Measurements from ENCODE around the gene ARHGEF1. TPM values are rescaled to one million over a fixed set of nuclear protein-coding genes. Genes with fewer than 3 reads are reported as not detected.
A peak's percentile ranks its signal among the peaks of the same experiment; 100 is the strongest.

Gene ARHGEF1
- total and polyA plus RNA-seq, 2 donors (not counting 1 experiment from before 2014, with no cell fraction given) = 646 to 886 TPM

GRCh38 chr19:41930926-41931592 lies 48.1 kb downstream of the ARHGEF1 start:
- WGBS (ENCODE audit: insufficient coverage) = 19% methylated on average over 9 of the region's 17 CpGs
- Histone ChIP-seq H3K27ac (ENCODE audit: low read length in 2 of 2) (no peak overlapping the region), H4K20me1 (ENCODE audit: control insufficient read depth, insufficient read depth, low read length, poor library complexity, severe bottlenecking) (no peaks in the 10 kb centered on the region), H3K9me3 (ENCODE audit: control extremely low read depth in 1 of 3, control insufficient read depth in 2 of 3, insufficient read depth in 1 of 3, low read length in 2 of 3) (no peaks in the 10 kb centered on the region), H3K27me3 (replicated peaks in 1 of 4; ENCODE audit: control extremely low read depth in 1 of 4, control insufficient read depth in 3 of 4, insufficient read depth in 4 of 4, low read length in 3 of 4) (peaks cover 0 to 22% (median 5%) of the 10 kb centered on the region in 4 experiments), H3K79me2 (ENCODE audit: control insufficient read depth, insufficient read depth, low read length) (peaks cover 11% of the 10 kb centered on the region), H3K36me3 (replicated peaks in 1 of 2; ENCODE audit: control extremely low read depth in 1 of 2, control insufficient read depth in 1 of 2, extremely low read depth in 1 of 2, insufficient read depth in 2 of 2, low read length in 1 of 2) (no peaks in the 10 kb centered on the region), H3K9ac (ENCODE audit: low read length) (no peak overlapping the region), H3K4me2 (replicated peaks; ENCODE audit: low read depth, low read length, poor library complexity, severe bottlenecking) (no peak overlapping the region), H2AFZ (ENCODE audit: insufficient read depth, low read depth, low read length, poor library complexity, severe bottlenecking) (no peak overlapping the region), H3K4me3 (ENCODE audit: control extremely low read depth in 1 of 5, extremely low read depth in 1 of 5, insufficient read depth in 1 of 5, low read depth in 2 of 5, low read length in 4 of 5) (no peak overlapping the region), H3K4me1 (ENCODE audit: control insufficient read depth in 2 of 2, insufficient read depth in 2 of 2, low read length in 2 of 2) (peaks cover 56 to 71% of the 10 kb centered on the region in 2 donors)
- CTCF ChIA-PET = interaction anchor here (1.3 to 5.4 kb wide), 8 partner anchors 13 to 138 kb away, joined by 4 to 54 read pairs (median 8); partner anchors contain the start of gene RPS19
- DNase-seq (peak; percentile 57), ATAC-seq (ENCODE audit: low read depth) (no peak)
- Mint-ChIP-seq H3K9me3 (ENCODE audit: insufficient read depth) (no peaks in the 10 kb centered on the region), H3K4me3 (peak overlapping the region; percentile 19), H3K27me3 (peaks cover 5% of the 10 kb centered on the region), H3K4me1 (peaks cover 50% of the 10 kb centered on the region), H3K27ac (peak overlapping the region; percentile 55)
- intact Hi-C loops (cut with micrococcal nuclease) = no loop called here
- POLR2A ChIA-PET = interaction anchor here (0.6 to 1.7 kb wide), 3 partner anchors 15 to 56 kb away, joined by 4 to 7 read pairs (median 5); no protein-coding TSS in a partner anchor
- TF ChIP-seq, protein P1, sequence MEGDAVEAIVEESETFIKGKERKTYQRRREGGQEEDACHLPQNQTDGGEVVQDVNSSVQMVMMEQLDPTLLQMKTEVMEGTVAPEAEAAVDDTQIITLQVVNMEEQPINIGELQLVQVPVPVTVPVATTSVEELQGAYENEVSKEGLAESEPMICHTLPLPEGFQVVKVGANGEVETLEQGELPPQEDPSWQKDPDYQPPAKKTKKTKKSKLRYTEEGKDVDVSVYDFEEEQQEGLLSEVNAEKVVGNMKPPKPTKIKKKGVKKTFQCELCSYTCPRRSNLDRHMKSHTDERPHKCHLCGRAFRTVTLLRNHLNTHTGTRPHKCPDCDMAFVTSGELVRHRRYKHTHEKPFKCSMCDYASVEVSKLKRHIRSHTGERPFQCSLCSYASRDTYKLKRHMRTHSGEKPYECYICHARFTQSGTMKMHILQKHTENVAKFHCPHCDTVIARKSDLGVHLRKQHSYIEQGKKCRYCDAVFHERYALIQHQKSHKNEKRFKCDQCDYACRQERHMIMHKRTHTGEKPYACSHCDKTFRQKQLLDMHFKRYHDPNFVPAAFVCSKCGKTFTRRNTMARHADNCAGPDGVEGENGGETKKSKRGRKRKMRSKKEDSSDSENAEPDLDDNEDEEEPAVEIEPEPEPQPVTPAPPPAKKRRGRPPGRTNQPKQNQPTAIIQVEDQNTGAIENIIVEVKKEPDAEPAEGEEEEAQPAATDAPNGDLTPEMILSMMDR (IDR thresholded peaks at IDR 0.05) = peak; percentile 55
- TF ChIP-seq EZH2 (IDR thresholded peaks at IDR 0.05; ENCODE audit: borderline replicate concordance, insufficient read depth, low read depth, low read length, poor library complexity, severe bottlenecking) = no peak

DNA sequence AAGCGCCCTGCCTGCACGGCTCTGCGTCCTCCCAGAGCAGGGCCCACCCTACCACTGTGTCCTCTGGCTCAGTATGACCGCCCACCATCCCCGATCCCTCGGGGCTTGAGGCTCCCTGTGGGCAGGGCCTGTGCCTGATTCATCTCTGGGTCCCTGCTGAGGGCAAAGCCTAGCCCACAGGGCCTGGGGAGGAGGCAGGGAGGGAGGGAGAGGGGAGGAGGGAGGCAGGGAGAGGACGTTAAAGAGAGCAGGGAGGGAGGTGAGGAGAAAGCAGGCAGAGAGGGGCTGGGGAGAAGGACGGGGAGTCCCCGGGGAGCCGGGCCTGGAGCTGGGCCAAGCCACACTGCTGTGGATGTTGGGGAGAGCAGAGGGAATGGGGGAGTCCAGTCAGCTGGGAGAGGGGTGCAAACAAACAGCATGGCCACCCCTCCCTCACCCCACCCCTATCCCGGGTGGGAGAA lies 49.3 kb downstream of the ARHGEF1 start:
- Histone ChIP-seq H2AFZ (ENCODE audit: insufficient read depth, low read depth, low read length, poor library complexity, severe bottlenecking) (no peak overlapping the region), H3K4me3 (ENCODE audit: control extremely low read depth in 1 of 5, extremely low read depth in 1 of 5, insufficient read depth in 1 of 5, low read depth in 2 of 5, low read length in 4 of 5) (no peak overlapping the region), H3K9ac (ENCODE audit: low read length) (no peak overlapping the region), H3K4me2 (replicated peaks; ENCODE audit: low read depth, low read length, poor library complexity, severe bottlenecking) (no peak overlapping the region), H3K4me1 (ENCODE audit: control insufficient read depth in 2 of 2, insufficient read depth in 2 of 2, low read length in 2 of 2) (peaks cover 50 to 69% of the 10 kb centered on the region in 2 donors), H4K20me1 (ENCODE audit: control insufficient read depth, insufficient read depth, low read length, poor library complexity, severe bottlenecking) (no peaks in the 10 kb centered on the region), H3K36me3 (replicated peaks in 1 of 2; ENCODE audit: control extremely low read depth in 1 of 2, control insufficient read depth in 1 of 2, extremely low read depth in 1 of 2, insufficient read depth in 2 of 2, low read length in 1 of 2) (no peaks in the 10 kb centered on the region), H3K27ac (ENCODE audit: low read length in 2 of 2) (no peak overlapping the region), H3K27me3 (replicated peaks in 1 of 4; ENCODE audit: control extremely low read depth in 1 of 4, control insufficient read depth in 3 of 4, insufficient read depth in 4 of 4, low read length in 3 of 4) (peaks cover 0 to 20% (median 2%) of the 10 kb centered on the region in 4 experiments), H3K9me3 (ENCODE audit: control extremely low read depth in 1 of 3, control insufficient read depth in 2 of 3, insufficient read depth in 1 of 3, low read length in 2 of 3) (no peaks in the 10 kb centered on the region), H3K79me2 (ENCODE audit: control insufficient read depth, insufficient read depth, low read length) (peaks cover 11% of the 10 kb centered on the region)
- DNase-seq (no peak), ATAC-seq (ENCODE audit: low read depth) (no peak)
- POLR2A ChIA-PET = no interaction called here
- H3K9me3 Mint-ChIP-seq (ENCODE audit: insufficient read depth) = no peaks in the 10 kb centered on the region
- H3K27me3 Mint-ChIP-seq = peaks cover 5% of the 10 kb centered on the region
- H3K4me1 Mint-ChIP-seq = peaks cover 59% of the 10 kb centered on the region
- no peak overlapping the region for H3K27ac Mint-ChIP-seq
- no peak overlapping the region for H3K4me3 Mint-ChIP-seq
- TF ChIP-seq, protein P1 (IDR thresholded peaks at IDR 0.05) = no peak
- no peak for TF ChIP-seq EZH2 (IDR thresholded peaks at IDR 0.05; ENCODE audit: borderline replicate concordance, insufficient read depth, low read depth, low read length, poor library complexity, severe bottlenecking)
- 64% methylated on average over 7 of the region's 11 CpGs for WGBS (ENCODE audit: insufficient coverage)
- intact Hi-C loops (cut with micrococcal nuclease) = no loop called here
- CTCF ChIA-PET = interaction anchor here (1.0 to 5.4 kb wide), 4 partner anchors 12 to 59 kb away, joined by 3 to 54 read pairs (median 21); no protein-coding TSS in a partner anchor
